Caco-2 (cell line): ENCODE measurements around the gene RIMS4. TPM values are rescaled to one million over a fixed set of nuclear protein-coding genes. Genes with fewer than 3 reads are reported as not detected.

ENCODE experiments used
- BruUV-seq: library from RNA; stranded (reverse); fragments of 400-500 nt; replicated peaks from 2 replicates; lab custom pipeline; 2021; lab: Mats Ljungman, UMichigan
- CTCF ChIA-PET: fragments of 300-600 bp; sonication (Branson Sonifier 250); formaldehyde crosslinking; loops from one replicate; lab custom pipeline; 2022; ENCODE audit warnings: antibody characterized with exemption; lab: Charles Lee
- POLR2A ChIA-PET: fragments of 300-600 bp; sonication (Branson Sonifier 250); formaldehyde crosslinking; loops from one replicate; lab custom pipeline; 2022; ENCODE audit warnings: antibody characterized with exemption; lab: Charles Lee
- DNase-seq, 2 experiments: peaks; one replicate each; pipeline versions ENCODE4 v3.0.0 to v3.0.0-alpha.2; 2020 to 2022
- H3K27me3 ChIP-seq: replicated peaks from 2 replicates; pipeline ENCODE4 v1.6.0; 2011; ENCODE audit warnings: low read length; ENCODE audit not compliant: control insufficient read depth, insufficient read depth
- H3K36me3 ChIP-seq: 2 replicates; pipeline ENCODE4 v1.5.1; 2011; ENCODE audit warnings: low read length; ENCODE audit not compliant: control insufficient read depth, insufficient read depth
- H3K4me1 ChIP-seq: fragments of 250-450 bp; sonication (Bioruptor Pico); 2 replicates; pipeline ENCODE4 v1.5.1; 2020; ENCODE audit warnings: mild to moderate bottlenecking
- H3K4me3 ChIP-seq: 2 replicates; pipeline ENCODE4 v1.5.1; 2011; ENCODE audit warnings: low read depth, mild to moderate bottlenecking, control low read depth, low read length
- H3K9me3 ChIP-seq: fragments of 250-450 bp; sonication (Bioruptor Pico); 2 replicates; pipeline ENCODE4 v1.5.1; 2020; ENCODE audit warnings: mild to moderate bottlenecking, moderate library complexity
- H3K27ac Mint-ChIP-seq: one replicate; pipeline ENCODE4 v1.8.0; 2022; ENCODE audit warnings: mixed read lengths; ENCODE audit not compliant: unreplicated experiment
- H3K27me3 Mint-ChIP-seq: one replicate; pipeline ENCODE4 v1.8.0; 2022; ENCODE audit warnings: mixed read lengths; ENCODE audit not compliant: insufficient read depth, unreplicated experiment
- H3K36me3 Mint-ChIP-seq: one replicate; pipeline ENCODE4 v1.8.0; 2022; ENCODE audit warnings: mild to moderate bottlenecking, mixed read lengths; ENCODE audit not compliant: insufficient read depth, unreplicated experiment
- H3K4me1 Mint-ChIP-seq: one replicate; pipeline ENCODE4 v1.8.0; 2022; ENCODE audit warnings: low read depth, mixed read lengths; ENCODE audit not compliant: unreplicated experiment
- H3K4me3 Mint-ChIP-seq: one replicate; pipeline ENCODE4 v1.8.0; 2022; ENCODE audit warnings: mild to moderate bottlenecking, moderate library complexity, mixed read lengths; ENCODE audit not compliant: unreplicated experiment
- H3K9me3 Mint-ChIP-seq: one replicate; pipeline ENCODE4 v1.8.0; 2022; ENCODE audit warnings: mixed read lengths; ENCODE audit not compliant: unreplicated experiment
- intact Hi-C: fragments of 100-400 bp; cut with micrococcal nuclease; formaldehyde crosslinking; loops from one replicate; pipeline ENCODE4 v1.10.0; 2022; ENCODE audit not compliant: unreplicated experiment
- total RNA-seq: library from RNA; stranded (reverse); gene quantifications from 2 replicates; pipeline ENCODE4 v1.2.3, GENCODE V29; 2022
- TF ChIP-seq, protein P1 (sequence below), 2 experiments: fragments of 200-600 bp in 1 of 2; IDR thresholded peaks; 1 replicate in 1 of 2; 2 replicates in 1 of 2; pipeline versions ENCODE4 v1.5.1 to v1.8.0; 2011 to 2022; ENCODE audit warnings: antibody characterized with exemption in 1 of 2, control low read depth in 1 of 2, inconsistent platforms in 1 of 2, low read depth in 1 of 2, low read length in 1 of 2, mild to moderate bottlenecking in 1 of 2, moderate library complexity in 1 of 2; ENCODE audit not compliant: insufficient read depth in 1 of 2, severe bottlenecking in 1 of 2, unreplicated experiment in 1 of 2

Gene RIMS4
- total RNA-seq, 1 experiment from 2014 or later, result 9.0 TPM

DNA sequence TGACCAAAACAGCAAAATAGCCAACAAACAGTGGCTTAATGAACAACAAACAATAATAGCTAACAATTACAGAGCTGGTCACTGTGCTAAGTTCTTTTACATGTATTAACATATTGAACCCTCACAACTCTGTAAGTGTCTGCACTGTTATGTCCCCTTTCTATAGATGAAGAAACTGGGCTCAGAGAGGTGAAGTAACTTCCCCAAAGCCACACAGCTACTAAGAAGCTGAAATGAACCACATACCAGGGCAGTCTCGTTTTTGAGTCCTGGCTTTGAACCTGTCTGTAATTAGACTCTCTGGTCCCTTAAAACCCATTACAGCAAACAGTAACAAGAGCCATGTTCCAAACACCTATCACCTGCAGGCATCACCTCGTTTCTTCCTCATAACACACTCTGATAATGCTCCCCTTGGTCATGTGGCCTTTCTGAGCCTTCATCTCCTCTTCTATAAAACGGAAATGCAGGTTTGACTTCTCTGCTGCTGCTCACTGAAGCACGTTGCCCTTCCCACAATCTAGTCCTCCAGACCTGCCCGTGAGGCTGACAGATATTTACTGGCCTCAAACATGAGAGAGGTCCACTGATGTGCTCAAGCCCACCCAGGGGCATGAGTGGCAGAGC lies 41.4 kb downstream of the RIMS4 start:
- Mint-ChIP-seq H3K4me1 (no peaks in the 10 kb centered on the region), H3K4me3 (no peak overlapping the region), H3K36me3 (no peaks in the 10 kb centered on the region), H3K27me3 (peaks cover 18% of the 10 kb centered on the region), H3K9me3 (no peaks in the 10 kb centered on the region), H3K27ac (no peak overlapping the region)
- BruUV-seq, result no TSS peak
- no peaks in the 10 kb centered on the region for H3K9me3 ChIP-seq
- H3K4me1 ChIP-seq, result no peaks in the 10 kb centered on the region
- H3K4me3 ChIP-seq, result no peak overlapping the region
- no peak for DNase-seq
- H3K27me3 ChIP-seq, result no peaks in the 10 kb centered on the region; the same call in 1 of the 2 replicates
- TF ChIP-seq, protein P1, sequence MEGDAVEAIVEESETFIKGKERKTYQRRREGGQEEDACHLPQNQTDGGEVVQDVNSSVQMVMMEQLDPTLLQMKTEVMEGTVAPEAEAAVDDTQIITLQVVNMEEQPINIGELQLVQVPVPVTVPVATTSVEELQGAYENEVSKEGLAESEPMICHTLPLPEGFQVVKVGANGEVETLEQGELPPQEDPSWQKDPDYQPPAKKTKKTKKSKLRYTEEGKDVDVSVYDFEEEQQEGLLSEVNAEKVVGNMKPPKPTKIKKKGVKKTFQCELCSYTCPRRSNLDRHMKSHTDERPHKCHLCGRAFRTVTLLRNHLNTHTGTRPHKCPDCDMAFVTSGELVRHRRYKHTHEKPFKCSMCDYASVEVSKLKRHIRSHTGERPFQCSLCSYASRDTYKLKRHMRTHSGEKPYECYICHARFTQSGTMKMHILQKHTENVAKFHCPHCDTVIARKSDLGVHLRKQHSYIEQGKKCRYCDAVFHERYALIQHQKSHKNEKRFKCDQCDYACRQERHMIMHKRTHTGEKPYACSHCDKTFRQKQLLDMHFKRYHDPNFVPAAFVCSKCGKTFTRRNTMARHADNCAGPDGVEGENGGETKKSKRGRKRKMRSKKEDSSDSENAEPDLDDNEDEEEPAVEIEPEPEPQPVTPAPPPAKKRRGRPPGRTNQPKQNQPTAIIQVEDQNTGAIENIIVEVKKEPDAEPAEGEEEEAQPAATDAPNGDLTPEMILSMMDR (IDR thresholded peaks at IDR 0.05; ENCODE audit: insufficient read depth in 1 of 2, low read depth in 1 of 2, low read length in 1 of 2, severe bottlenecking in 1 of 2, unreplicated experiment in 1 of 2), result no peak
- no peaks in the 10 kb centered on the region for H3K36me3 ChIP-seq
- intact Hi-C loops, result no loop called here
- POLR2A ChIA-PET, result no interaction called here
- CTCF ChIA-PET, result interaction anchor here (1.3 kb wide), 1 partner anchor 21 kb away, joined by 5 read pairs; no protein-coding TSS in a partner anchor

DNA sequence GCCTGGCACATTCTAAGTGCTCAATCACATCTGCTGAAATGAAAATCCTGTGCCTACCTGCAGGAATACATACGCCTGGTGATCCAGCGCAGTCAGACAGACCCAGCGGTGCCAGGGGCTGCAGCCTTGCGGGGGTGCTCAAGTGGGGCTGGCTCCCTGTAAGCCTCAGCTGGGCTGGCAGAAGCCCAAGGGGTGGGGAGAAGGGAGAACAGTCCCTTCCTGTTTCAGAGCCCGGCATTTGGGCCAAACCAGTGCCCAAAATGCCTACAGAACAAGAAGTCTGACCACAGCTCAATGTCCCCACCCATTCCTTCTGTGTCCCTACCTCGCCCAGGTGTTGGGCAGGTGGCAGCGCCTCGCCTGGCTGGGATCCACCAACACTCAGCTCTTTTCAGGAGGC lies 42.1 kb downstream of the RIMS4 start:
- H3K9me3 ChIP-seq, result no peaks in the 10 kb centered on the region
- no peak overlapping the region for H3K4me3 ChIP-seq
- Mint-ChIP-seq H3K4me1 (no peaks in the 10 kb centered on the region), H3K4me3 (no peak overlapping the region), H3K27ac (no peak overlapping the region), H3K36me3 (no peaks in the 10 kb centered on the region), H3K27me3 (peaks cover 18% of the 10 kb centered on the region), H3K9me3 (no peaks in the 10 kb centered on the region)
- H3K36me3 ChIP-seq, result no peaks in the 10 kb centered on the region
- H3K27me3 ChIP-seq, result no peaks in the 10 kb centered on the region; the same call in 1 of the 2 replicates
- intact Hi-C loops, result no loop called here
- DNase-seq, result peak in 1 of 2 experiments; percentile 34
- H3K4me1 ChIP-seq, result no peaks in the 10 kb centered on the region
- TF ChIP-seq, protein P1 (IDR thresholded peaks at IDR 0.05; ENCODE audit: insufficient read depth in 1 of 2, low read depth in 1 of 2, low read length in 1 of 2, severe bottlenecking in 1 of 2, unreplicated experiment in 1 of 2), result no peak
- no TSS peak for BruUV-seq
- ChIA-PET POLR2A (no interaction called here), CTCF (interaction anchor here (1.3 kb wide), 1 partner anchor 21 kb away, joined by 5 read pairs; no protein-coding TSS in a partner anchor)

DNA sequence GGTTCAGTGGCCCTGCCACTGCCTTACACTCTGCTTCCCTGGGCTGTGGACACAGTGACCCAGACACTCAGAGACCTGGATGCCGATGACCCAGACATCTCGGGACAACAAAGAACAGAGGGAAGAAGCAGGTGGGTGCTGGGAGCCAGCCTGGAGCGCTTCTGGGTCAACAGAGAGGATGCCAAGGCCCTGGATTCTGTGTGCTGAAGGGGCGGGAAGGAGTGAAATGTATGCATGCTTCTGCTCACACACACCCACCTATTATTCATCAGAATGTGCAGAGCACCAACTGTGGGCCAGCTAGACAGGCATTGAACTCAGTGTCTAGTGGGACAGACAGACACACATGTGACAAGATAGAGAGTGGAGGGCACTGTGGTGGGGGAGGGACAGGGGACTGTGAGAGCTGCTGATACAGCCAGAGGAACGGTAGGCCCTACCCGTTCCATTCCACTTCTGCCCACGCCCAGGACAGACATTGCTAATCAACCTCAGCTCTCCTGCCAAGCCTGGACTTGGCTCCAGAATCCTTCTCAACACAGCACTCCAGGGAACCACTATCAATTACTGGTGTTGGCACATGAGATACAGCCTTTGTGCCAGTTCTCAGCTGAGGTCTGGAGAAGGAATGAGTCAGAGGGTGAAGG lies 44.5 kb downstream of the RIMS4 start:
- Histone ChIP-seq H3K4me3 (no peak overlapping the region), H3K9me3 (no peaks in the 10 kb centered on the region), H3K4me1 (no peaks in the 10 kb centered on the region), H3K27me3 (no peaks in the 10 kb centered on the region; the same call in 1 of the 2 replicates), H3K36me3 (no peaks in the 10 kb centered on the region)
- no peak overlapping the region for H3K27ac Mint-ChIP-seq
- H3K36me3 Mint-ChIP-seq, result no peaks in the 10 kb centered on the region
- H3K4me3 Mint-ChIP-seq, result no peak overlapping the region
- H3K4me1 Mint-ChIP-seq, result no peaks in the 10 kb centered on the region
- ChIA-PET POLR2A (interaction anchor here (0.6 kb wide), 1 partner anchor 120 kb away, joined by 3 read pairs; the partner anchor contains the start of gene YWHAB), CTCF (interaction anchor here (0.7 kb wide), 1 partner anchor 9 kb away, joined by 3 read pairs; no protein-coding TSS in a partner anchor)
- peak in 1 of 2 experiments; percentile 43 for DNase-seq
- TF ChIP-seq, protein P1 (IDR thresholded peaks at IDR 0.05; ENCODE audit: insufficient read depth in 1 of 2, low read depth in 1 of 2, low read length in 1 of 2, severe bottlenecking in 1 of 2, unreplicated experiment in 1 of 2), result no peak
- no peaks in the 10 kb centered on the region for H3K9me3 Mint-ChIP-seq
- H3K27me3 Mint-ChIP-seq, result peaks cover 16% of the 10 kb centered on the region
- intact Hi-C loops, result no loop called here
- BruUV-seq, result no TSS peak
